HG03469 (cell line): ENCODE measurements around the gene KDM3A.

ENCODE experiments used
- ATAC-seq: cut with Tn5 transposase; IDR thresholded peaks from one replicate; pipeline ENCODE4 v1.9.1; 2021; ENCODE audit warnings: mild to moderate bottlenecking, moderate library complexity, moderate number of reproducible peaks; ENCODE audit not compliant: unreplicated experiment

The KDM3A gene

DNA sequence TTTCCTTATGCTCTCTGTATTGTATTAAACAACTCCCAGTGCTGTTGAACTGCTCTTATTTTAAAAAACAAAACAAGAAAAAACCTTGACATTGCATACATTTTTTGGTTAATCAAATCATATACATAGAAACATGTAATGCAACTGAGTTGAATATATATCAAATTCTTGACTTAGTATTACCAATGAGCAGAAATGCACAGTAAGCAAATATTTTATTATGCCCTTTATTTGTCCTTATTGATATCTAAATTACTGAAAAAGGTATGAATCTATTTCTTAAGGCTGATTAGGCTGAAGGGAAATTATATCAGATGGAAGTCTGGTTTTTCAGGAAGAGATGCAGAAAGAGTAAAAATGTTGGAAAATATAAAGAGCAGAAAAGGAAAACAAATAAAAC, 6.9 kb upstream of the KDM3A start:
- ATAC-seq, result no peak

DNA sequence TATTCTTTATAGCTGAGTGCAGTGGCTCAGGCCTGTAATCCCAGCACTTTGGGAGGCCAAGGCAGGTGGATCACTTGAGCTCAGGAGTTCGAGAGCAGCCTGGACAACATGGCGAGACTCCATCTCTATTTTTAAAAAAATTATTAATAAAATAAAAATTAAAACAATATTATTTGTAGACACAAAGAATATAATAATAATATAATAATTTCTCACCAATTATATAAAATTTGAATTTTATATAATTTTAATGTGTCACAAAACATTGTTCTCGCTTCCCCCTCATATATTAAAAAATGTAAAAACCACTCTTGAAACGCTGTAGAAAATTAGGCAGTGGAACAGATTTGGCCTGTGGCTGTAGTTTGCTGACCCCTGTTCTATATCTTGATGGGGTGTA, 5.6 kb upstream of the KDM3A start:
- ATAC-seq, result no peak

DNA sequence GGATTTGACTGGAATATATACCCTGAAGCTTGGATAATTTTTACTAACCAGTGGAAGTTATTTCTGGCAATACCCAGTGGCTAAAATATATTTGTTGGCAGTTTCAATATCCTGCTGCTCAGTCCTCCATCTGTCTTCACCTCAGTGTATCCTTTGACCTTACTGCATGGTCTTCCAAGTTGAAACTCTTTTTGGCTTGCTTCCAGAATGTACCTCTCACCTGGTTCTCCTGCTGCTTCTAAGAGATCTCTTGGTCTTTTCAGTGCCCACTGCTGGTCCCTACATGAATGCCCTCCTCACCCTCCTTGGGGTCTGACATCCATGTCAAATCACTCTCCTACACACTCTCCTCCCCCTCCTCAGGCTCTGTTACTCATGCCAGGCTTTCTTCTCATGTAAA, 4.8 kb upstream of the KDM3A start:
- no peak for ATAC-seq

DNA sequence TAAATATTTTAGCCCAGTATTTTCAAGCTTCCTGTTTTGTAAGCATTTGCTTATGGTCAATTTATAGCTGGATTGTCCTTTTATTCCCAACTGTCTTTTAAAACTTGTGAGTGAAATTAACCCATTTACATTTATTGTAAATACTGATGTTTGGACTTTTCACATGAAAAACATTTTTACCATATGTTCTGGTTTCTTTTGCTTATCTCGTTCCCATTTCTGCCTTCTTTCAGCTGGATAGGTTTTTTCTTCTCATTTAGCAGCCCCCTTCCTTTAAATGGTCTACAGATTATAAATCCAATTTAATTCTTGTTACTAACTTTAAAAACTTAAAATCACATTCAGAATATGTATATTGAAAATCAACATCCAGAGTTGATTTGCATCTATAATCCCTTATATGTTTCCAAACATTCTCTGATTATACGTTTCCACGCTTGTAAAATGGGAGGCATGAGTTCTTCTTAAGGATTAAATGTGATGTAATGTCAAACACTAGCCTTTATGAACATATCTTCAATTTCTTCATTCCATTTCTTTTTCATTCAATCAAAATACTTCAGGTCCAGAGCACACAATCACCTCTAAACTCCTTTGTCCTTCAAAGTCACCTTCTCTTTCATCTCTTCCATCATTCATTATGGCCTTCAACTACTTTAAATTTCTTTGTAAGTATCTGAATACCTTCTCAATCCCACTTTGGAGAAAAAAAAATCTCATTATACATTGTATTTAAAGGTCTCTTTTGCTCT, 1.1 kb upstream of the KDM3A start:
- no peak for ATAC-seq

DNA sequence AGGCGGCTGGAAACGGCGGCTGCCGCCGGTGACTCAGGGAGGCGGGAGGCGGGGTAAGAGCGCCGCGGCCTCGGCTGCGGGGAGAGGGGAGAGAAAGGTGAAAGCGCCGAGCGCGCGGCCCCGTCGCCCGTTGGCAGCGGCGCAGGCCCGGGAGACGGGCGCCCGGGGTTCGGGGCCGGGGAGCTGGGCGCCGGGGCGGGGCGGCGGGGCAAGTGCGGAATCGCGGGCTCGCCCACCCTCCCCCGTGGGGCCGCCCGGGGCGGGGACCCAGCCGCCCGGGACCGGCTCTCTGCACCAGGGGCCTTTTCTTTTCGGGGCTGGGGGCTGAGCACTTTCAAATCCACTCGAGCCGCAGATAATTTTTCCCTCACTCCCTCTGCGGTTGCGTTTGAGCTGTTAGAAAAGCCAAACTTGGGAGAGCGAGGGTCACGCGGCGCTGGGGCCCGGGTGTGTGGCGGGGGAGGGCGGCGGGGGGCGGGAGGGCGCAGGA, 266 bp downstream of the KDM3A start:
- ATAC-seq, result no peak

DNA sequence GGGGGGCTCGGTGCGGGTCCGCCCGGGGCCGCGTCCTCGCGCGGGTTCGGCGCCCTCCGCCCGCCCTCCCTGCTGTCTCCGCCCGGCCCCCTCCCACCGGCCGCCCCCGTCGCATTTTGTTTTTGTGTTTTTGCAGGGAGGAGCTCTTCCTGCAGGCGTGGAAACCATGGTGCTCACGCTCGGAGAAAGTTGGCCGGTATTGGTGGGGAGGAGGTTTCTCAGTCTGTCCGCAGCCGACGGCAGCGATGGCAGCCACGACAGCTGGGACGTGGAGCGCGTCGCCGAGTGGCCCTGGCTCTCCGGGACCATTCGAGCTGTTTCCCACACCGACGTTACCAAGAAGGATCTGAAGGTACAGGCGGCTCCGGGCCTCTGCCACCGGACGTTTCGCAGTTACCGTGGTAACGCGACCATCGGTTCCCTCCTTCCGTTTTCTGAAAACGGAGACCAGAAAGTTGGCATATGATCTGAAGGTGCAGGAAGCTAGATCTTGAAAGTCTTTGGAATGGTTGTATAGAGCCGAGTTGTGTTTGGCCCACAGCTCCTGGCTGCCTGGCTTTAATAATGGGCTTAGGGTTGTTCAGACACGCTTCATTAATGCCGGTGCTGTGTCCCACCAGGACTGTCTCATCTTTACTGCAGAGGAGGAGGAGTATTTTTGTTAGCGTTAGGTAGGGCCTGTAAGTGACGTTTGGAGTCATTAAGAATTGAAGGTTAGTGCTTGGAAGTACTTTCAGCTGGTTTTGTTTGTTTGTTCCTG, 891 bp downstream of the KDM3A start:
- peak; percentile 11 for ATAC-seq

DNA sequence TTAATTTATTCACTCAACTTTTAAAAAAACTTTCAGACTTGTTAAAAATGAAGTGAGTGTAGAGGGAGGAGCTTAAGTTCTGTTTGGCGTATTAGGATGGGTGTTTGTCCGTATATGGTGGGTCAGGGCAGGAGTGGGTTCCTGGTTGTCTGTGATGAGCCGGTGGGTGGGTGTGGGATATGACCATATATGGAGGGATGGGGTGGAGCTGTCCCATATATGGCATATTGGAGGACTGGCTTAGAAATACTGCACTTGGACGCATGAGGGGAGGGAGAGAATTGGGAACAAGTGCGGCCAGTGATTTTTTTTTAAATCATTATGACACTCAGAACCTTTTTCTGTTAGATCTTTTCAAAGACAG, 1.5 kb downstream of the KDM3A start:
- ATAC-seq, result peak; percentile 52

DNA sequence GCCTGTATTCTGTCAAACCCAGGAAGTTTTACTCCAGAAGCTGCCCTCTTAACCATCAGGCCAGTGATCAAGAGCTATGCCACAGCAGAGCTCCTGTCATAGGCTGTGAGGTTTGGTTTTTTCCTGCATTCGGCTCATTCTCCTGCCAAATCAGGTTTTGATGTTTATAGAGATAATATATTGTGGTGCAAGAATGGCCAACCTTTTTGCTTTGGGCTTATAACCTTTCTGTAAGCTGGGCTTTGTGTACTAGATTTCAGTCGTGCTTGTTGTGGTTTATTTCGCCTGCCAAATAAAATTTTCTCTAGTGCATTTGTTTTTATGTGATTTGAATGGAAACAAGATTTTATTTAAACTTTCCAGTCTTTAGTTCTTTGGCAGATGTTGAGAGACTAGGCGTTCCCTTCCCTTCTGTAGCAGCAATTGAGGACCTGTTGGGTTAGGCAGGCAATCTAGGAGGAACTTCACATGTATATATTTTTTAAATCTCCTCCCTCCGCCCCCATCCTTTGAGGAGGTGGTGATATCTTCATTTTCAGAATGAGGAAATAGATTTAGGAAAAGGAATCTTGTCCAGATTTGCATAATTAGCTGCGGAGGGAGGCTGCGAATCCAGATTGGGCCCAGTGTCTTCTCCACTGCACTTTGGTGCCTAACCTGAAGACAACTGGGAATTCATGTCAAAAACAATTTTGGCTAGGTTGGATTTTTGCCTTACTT, 2.6 kb downstream of the KDM3A start:
- no peak for ATAC-seq

DNA sequence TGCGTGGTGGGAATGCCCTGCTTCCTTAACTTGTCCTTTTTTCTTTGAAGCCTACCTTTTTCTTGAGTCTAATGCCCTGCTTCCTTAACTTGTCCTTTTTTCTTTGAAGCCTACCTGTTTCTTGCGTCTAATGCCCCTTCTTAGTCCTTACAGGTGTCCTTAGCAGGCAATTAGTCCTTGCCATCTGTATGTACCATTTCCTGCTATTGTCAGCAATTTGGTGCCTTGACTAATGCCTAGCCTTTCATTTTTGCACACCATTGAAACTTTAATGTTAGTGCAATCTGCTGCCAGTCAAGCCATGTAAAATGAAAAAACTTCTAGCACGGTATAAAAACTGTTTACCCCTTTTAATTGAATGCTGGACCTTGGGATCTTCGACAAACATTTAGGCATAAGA, 4.3 kb downstream of the KDM3A start:
- no peak for ATAC-seq

DNA sequence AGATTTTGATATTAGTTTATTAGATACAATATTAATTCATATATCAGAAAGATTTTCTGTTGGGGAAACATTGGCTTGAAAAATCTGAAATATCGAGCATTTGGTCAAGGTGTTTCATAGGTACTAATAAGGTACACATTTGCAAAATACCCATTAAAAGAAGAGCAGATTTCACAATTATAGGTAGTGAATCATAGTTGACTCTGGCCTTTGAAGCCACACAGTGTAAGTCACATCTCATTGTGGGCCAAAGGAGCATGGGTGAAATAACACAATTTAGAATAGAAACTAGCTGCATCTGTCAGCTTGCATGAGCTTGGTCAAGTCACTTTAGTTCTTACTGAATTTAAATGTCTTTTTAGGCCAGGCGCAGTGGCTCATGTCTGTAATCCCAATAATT, 4.9 kb downstream of the KDM3A start:
- no peak for ATAC-seq

DNA sequence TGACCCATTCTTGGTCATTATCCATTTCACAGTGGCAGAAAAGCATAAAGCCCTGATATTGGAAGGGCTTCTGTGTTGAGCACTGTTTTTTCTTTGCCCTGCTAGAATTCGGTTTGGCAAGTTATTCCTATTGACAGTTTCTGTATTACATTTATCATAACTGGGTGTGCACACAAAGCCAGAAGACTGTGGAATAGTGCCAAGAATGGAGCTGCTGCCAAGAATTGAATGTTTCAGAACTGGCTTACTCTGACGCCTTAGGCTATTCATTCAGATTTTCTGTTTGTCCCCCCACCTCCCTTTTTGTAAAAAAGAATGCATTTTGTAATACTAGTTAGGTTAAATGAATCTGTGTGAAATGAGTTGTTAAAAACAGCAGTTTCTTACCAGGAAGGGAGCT, 12.7 kb downstream of the KDM3A start:
- ATAC-seq, result no peak

DNA sequence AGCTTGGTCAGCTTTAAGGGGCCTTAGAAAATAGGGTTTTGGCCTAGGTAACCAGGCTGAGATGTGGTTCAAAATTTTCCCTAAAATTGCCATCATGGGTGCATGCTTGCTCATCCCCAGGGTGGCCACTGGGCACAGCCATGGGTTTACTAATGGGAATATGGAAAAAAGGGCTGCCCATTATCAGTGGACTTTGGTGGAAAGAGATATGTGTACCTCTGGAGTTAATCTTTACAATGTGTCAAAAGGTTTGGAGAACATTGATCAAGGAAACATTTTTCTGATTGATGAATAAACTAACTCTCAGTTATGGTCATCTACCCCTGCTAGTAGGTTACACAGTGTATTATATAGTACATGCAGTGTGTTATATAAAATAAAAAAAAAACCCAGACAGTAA, 13.1 kb downstream of the KDM3A start:
- ATAC-seq, result no peak

DNA sequence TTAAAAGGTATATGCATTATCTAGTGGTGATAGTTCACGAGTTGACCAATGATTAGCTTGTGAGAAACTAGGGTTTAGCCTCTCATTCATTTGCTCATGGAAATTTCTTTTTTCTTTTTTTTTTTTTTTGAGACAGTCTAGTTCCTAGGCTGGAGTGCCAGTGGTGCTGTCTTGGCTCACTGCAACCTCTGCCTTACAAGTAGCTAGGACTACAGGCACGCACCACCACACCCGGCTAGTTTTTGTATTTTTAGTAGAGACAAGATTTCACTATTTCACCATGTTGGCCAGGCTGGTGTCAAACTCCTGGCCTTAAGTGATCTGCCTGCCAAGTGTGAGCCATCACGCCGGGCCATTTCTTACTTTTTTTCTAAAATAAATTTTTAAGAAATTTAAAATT, 14.0 kb downstream of the KDM3A start:
- no peak for ATAC-seq

DNA sequence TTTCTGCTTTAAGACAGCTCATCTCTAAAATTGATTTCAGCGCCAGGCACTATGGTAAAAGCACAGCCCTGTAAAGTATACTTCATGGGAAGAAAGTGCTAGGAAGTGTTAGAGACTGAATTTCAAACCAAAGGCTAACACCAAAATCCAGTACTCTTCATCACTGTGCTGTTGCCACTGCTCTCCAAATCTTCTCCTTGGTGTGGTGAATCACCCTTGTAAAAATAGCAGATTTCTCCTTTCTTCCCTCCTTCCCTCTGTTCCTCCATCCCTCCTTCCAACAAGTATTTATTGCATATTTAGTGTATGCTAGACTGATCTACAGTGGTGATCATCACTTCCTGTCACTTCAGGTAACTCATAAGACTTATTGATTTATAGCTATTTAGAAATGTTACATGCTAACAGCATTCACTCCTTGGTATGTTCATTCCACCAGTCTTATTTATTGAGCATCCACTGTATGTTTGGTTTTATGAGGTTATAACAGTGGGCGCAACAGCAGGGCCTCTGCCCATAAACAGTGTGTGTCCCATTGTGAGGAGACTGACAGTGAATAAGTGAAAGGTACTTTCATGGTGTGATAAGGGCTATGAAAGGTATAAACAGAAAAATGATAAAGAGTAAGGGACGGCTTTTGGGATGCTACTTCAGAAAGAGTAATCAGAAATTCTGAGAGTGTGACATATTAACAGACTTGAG, 20.0 kb downstream of the KDM3A start:
- ATAC-seq, result no peak

DNA sequence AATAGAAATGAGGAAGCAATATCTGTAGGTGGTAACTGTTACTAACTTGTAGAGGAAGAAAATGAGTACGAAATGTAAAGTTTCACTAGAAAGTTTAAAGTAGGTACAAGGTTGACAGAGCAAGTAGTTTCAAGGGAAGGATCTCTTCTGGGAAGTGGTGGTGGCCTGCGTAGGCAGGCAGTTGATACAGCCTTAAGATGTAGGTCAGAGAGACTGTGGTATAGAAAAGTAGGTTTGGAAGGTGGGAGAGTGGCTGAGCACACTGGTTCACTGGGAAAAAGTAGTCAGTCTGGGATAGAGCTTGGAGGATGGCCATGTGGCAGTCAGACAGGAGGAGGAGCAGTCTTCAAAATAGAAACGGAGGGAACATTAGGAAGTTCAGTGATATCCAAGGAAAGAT, 23.5 kb downstream of the KDM3A start:
- ATAC-seq, result no peak

DNA sequence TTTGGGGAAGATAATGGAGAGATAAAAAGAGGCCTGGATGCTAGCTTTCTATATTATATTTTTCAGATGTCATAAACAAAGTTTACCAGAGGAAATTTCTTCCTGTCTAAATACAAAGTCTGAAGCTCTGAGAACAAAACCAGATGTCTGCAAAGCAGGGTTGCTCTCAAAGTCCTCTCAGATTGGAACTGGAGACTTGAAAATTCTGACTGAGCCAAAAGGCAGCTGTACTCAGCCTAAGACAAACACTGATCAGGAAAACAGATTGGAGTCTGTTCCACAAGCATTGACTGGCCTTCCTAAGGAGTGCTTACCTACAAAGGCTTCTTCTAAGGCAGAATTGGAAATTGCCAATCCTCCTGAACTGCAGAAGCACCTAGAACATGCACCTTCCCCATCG, 25.1 kb downstream of the KDM3A start:
- no peak for ATAC-seq

DNA sequence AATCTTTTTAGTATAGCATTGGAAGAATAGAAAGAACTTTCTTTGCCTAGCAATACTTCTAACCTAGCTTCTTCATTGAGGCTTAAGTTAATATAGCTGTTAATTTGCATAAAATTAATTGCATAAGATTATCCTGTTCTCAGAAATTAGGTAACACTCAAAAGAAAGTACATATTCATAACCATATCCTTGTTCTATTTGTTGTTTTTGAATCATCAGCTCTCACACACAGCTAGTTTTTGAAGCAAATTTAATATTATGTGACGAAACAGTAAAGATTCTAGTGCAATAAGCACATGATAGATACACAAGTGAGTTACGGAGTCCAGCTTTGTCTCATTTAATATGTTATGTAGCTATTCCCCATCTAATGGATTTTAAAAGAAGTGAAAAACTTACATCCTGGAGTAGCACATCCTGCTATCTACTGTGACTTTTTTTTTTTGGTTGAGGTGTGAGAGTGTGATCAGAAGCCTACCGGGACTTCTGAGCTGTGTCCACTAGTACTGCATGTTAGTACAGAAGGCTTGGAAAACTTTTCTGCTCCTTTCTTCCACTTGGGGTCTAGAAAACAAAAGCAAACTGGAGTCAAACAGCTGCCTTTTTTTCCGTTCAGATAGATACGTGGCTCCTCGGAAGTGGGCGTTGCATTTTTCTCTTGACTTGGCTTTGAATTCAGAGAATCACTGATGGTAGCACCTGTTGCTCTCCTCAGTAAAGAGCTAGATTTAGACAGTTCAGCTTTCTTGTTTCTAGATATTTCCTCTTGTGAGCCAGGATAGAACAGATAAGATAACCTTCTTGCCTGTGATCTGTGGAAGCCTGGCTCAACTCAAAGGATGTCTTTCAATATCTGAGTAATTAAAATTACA, 27.2 kb downstream of the KDM3A start:
- no peak for ATAC-seq

DNA sequence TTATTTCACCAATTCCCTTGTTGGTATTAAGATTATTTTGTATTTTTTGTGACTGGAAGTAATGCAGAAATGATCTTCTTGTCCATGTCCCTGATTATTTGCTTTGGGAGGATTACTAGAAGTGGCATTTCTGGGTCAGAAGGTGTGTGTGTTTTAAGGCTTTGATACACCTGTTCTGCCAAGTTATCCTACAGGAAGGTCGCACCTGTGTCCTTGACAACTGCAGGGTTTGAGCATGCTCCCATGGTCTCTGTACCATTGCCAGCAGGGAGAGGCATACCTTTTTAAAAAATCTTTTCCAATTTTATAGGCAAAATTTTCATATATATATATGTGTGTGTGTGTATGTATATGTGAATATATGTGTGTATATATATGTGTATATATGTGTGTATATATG, 29.7 kb downstream of the KDM3A start:
- no peak for ATAC-seq

DNA sequence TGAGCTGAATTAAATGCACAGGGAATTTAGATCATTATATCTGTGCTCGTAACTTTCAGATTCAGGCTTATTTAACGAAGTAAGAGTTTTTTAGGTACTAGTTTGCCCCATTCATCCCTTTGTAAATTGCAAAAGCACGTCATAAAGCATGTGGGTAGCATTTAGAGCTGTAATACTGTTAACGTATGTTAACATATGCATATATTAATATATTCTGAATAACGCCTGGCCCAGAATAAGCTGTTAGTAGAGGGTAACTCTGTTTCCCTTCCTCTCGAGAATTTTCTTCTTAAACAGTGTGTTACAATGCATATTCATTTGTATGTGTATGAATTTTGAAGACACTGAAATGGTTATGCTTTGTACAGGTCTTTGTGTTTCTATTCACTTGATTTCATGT, 30.5 kb downstream of the KDM3A start:
- ATAC-seq, result no peak

DNA sequence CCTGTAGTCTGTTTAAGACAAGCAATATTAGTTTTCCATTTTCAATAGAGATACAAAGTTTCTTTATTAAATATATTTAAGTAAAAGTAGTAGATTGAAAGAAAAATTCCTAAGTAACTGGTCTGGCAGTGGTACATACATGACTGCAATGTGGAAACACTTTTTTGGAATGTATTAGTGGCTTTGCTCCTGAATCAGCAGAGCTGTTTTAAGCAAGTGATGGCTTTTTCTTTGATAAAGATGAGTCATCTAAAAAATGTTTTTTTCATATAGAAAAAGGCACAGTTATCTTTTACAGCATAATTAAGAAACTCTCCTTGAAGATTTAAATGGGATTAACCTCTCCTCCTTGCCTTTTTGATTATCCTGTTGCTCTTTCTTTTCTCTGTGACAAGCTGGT, 34.9 kb downstream of the KDM3A start:
- no peak for ATAC-seq
